GM19043 (cell line): ENCODE results near the gene DCHS2.
A peak's percentile ranks its signal among the peaks of the same experiment; 100 is the strongest.

Experiments used
- ATAC-seq: cut with Tn5 transposase; IDR thresholded peaks from one replicate; pipeline ENCODE4 v1.9.1; 2021; ENCODE audit warnings: low read depth; ENCODE audit not compliant: unreplicated experiment

The DCHS2 gene

DNA sequence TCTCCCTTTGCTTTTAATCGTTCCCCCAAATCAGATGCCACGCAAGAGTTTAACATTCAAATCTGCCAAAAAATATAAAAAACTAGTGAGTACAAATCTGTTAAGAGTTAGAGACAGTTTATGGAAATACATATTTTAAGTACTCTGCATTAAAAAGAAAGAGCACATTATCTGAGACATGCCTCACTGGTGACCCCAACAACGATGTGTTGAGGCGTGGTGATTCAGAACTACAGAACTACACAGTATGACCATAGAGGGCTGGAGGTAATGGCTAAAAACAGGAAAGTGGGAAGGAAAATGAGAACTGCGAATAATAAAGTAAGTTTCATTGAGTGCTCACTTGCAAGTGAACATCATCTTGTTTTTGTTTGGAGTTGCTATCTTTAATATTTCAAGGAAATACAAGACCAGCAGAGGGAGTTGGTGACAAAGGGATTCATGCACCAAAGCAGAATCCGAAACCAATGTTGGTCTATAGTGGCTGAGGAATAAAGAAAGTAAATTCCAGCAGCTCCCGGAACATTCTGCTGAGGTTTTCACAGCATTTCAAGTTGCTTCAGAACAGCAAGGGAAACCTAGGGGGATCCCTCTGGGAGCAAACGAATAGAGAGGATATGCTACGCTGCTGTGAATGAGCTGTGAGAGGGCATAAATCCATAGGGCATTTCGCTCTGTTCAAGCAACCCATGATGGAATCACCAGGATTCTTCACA is 92.2 kb downstream of the DCHS2 start:
- no peak for ATAC-seq

- no peak for ATAC-seq
Measured at GRCh38 chr4:154390324-154390723, 101.3 kb downstream of the DCHS2 start.

GRCh38 chr4:154389148-154389547 is 102.5 kb downstream of the DCHS2 start:
- ATAC-seq: no peak

GRCh38 chr4:154384012-154384411 is 107.6 kb downstream of the DCHS2 start:
- ATAC-seq: no peak

GRCh38 chr4:154376486-154376885 is 115.1 kb downstream of the DCHS2 start:
- ATAC-seq: no peak

DNA sequence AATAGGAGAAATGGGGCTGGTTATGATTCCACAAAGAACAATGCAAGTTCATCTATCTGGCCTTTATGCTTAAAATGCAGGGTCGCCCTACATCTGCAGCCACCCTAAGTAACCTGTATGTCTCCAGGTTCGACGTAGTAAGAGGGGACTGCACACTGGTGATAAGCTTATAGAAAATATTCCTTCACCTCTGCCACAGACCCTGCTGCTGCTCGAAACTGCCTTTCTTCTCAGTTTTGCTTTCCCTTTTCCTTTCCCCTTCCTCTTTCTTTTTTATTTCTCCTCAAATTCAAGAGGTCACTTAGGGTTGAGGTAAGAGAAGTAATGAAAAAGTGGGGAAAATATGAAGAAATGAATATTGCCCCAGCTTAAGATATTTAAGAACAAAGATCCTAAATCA is 123.5 kb downstream of the DCHS2 start:
- peak; percentile 57 for ATAC-seq

GRCh38 chr4:154367659-154368058 is 123.9 kb downstream of the DCHS2 start:
- ATAC-seq: peak; percentile 26

GRCh38 chr4:154366956-154367355 is 124.6 kb downstream of the DCHS2 start:
- no peak for ATAC-seq

- no peak for ATAC-seq
Measured at GRCh38 chr4:154364066-154364845, 127.3 kb downstream of the DCHS2 start.

DNA sequence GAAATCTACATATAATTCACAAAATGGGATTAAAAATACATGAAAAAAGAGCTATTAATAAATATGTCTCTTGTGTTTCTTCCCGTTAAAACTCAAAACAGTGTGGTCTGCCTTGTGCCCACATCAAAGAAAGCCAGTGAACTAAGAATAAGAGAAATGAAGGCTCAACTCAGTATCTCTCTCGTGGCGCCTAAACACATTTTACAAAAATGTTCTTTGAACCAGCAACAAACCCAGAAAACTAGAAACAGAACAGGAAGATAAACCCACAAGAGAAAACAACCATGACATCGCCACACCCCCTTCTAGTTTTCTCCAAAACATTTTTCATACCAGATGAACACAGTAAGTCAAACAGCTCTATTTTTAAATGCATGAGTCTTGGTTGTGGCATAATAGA is 130.1 kb downstream of the DCHS2 start:
- no peak for ATAC-seq

DNA sequence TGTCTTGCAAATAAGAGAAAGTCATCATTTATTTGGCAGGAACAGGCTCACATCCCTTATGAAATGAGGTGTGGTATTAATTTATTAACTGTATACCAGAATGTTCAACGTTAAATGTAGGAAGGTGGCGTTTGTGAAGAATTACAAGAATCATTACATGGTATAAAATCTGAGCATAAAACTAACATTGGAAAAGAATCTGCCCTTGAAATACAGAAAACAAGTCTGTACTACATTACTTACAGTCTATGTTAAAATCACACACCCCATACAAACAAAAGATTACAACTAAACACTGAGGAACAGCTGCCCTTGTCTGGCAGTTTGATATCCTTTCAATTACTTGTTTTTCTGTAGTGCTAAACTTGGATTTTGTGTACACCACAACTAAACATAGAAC is 131.1 kb downstream of the DCHS2 start:
- ATAC-seq: no peak

GRCh38 chr4:154354883-154355282 is 136.7 kb downstream of the DCHS2 start:
- no peak for ATAC-seq

DNA sequence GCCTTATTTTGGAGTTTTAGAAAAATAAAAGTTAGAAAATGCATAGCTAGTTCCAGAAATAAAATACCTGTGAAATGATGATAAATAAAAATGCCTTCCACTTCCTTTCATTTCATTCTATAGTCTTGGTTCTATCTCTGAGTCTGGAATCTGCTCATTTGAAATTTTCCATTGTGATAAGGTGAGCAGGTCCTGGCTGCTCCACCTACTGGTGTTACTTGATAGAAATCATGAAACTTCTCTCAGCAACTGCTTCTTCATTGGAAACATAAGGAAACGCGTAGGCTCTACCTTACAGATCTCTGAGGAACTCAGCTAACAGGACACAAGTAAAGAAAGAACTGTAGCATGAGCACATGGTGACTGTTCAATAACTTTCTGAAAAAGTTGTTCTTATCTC is 141.8 kb downstream of the DCHS2 start:
- no peak for ATAC-seq

DNA sequence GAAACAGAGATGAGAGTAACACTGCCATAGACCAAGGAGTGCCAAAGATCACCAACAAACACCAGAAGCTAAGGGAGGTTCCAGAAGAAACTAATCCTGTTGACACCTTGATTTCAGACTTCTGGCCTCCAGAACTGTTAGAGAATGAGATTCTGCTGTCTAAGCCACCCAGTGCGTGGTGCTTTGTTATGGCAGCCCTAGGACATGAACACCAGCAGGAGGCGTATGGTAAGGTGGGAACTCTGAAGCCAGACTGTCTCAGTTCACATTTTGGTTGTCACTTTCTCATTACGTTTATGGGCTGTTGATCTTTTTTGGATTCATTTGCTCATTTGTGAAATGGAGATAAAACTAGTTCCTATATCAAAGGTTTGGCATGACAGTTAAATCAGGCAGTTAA is 142.9 kb downstream of the DCHS2 start:
- no peak for ATAC-seq

DNA sequence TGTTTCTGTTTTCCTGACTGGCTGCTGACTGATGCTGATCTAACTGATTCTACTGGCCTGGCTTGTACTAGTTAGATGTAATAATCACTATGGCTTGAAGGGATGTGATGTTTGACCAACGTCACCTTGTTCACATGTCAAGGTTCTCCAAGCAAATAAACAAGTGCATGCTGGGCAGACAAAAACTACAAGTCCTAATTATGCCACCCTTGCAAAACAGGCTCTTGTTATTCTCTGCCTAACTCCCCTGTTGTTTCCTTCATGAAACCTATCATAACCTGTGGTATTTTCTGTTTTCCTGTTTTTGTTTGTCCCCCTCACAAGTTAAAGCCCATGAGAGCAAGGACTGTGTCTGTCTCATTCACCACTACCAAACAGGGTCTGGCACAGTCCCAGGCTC is 146.2 kb downstream of the DCHS2 start:
- ATAC-seq: no peak

DNA sequence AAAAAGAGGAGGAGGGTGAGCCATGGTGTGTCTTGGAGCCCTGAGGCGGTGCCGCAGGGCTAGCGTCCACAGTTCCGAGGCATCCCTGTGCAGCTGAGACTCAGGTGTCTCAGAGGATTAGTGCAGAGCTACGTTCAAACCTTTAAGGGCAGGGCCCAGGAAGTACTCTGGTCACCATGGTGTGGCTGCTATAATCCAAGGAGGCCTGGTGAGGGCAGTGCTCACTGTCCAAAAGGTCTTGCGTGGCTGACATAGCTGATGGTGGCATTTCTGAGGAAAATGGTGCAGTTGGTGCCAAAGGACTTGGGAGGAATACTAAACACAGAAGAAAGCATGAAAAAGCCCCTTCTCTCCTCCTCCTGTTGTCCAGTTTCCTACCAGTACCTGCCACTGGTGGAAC is 146.9 kb downstream of the DCHS2 start:
- no peak for ATAC-seq

DNA sequence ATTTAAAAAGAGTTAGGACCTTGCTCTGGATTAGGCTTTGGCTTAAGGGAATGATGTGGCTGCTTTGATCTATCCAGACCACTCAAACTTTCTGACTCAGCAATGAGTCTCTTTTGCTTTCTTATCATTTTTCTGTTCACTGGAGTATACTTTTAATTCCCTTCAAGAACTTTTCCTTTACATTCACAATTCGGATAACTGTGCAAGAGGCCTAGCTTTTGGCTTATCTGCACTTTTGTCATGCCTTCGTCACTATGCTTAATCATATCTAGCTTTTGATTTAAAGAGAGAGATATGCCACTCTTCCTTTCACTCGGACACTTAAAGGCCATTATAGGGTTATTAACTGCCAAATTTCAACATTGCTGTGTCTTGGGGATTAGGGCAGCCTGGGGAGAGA is 147.9 kb downstream of the DCHS2 start:
- no peak for ATAC-seq

DNA sequence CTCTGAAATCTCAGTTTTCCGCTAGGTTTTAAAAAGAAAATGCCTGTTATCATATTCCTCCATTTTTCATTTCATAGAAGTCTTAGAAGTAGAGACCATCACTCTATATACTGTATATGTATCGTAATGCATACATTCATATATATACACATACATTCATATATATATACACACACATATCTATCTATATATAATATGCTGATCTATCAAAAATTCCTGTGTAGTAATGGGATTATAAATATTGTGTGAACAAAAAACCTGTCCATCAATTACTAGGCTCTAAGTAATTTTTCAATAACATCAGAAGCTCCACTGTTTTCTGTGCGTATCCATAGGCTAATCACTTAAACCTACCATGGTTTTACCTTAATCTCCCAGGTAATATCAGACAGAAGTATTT is 150.2 kb downstream of the DCHS2 start:
- no peak for ATAC-seq

DNA sequence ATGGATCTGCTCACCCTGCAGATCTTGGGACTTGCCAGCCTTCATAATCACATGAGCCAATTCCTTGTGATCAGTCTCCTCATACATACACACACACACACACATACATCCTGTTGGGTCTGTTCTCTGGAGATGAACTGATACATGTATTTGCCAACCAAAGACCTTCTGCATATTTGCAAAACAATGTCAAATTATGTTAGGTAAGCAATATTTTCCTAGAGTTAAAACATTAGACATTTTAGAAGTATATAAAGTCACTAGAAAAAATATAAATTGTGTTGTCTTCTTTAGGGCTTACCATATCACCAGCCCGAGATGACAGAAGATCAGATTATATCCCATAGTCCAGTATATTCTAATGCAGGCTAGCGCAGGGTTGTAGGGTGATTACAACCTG is 156.0 kb downstream of the DCHS2 start:
- ATAC-seq: no peak

- peak; percentile 92 for ATAC-seq
Measured at GRCh38 chr4:154332681-154333421, 158.7 kb downstream of the DCHS2 start.

- ATAC-seq: no peak
Measured at GRCh38 chr4:154329939-154330338, 161.7 kb downstream of the DCHS2 start.
